ENCODE measurements around the gene COL11A2. TPM values are rescaled to one million over a fixed set of nuclear protein-coding genes. Genes with fewer than 3 reads are reported as not detected.
A peak's percentile ranks its signal among the peaks of the same experiment; 100 is the strongest.

Gene COL11A2
- total and polyA plus RNA-seq, 2 experiments from 2014 or later: 1.6 to 2.7 TPM

DNA sequence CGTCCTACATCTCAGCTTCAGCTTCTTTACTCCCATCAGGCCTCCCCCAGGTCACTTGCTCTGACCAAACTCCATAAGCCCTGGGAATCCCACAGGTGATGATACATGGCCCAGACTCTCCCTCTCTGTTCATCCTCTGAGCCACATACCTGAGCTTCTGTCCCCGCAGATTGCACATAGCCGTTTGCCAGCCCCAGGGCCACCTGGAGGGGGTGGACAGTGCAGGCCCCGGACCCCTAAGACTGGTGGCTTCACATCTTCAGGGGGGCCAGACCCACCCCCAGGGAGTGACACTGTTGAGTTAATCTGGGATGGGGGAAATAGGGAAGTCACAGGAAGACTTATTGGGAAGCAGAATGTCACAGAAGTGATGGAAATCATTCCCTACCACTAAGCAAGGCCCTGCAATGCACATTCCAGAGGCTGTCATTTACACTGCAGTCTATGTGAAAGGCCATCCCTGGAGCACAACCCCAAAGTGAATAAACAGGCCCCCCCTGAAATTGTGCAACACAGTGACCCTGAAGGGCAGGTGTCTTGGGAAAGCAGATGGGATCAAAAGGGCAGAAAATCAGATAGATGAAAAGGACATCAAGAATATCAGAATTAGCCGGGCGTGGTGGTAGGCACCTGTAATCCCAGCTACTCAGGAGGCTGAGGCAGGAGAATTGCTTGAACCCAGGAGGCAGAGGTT lies 6.0 kb upstream of the COL11A2 start:
- no peak overlapping the region for H3K27ac ChIP-seq (ENCODE audit: low read depth)
- 0 out of 2 replicates have a peak overlapping the region, but pooled peaks have one; percentile 17 for H3K4me2 ChIP-seq
- ATAC-seq (no peak), DNase-seq (ENCODE audit: low spot score) (no peak)
- H3K9me3 Mint-ChIP-seq: no peaks in the 10 kb centered on the region; the same call in 2 of the 3 replicates
- peaks cover 30% of the 10 kb centered on the region for H3F3A ChIP-seq (replicated peaks; ENCODE audit: low read depth)
- no peak overlapping the region for H3K27ac Mint-ChIP-seq
- peaks cover 20% of the 10 kb centered on the region for H3K27me3 Mint-ChIP-seq (ENCODE audit: insufficient read depth, low read depth, poor library complexity)
- H3K4me3 Mint-ChIP-seq: peak overlapping the region; percentile 100
- peaks cover 11% of the 10 kb centered on the region; the same call in 1 of the 2 replicates for H3K36me3 ChIP-seq (ENCODE audit: insufficient read depth)
- peaks cover 12% of the 10 kb centered on the region for H3K4me1 ChIP-seq (ENCODE audit: insufficient read depth)
- H3K79me2 ChIP-seq (replicated peaks; ENCODE audit: insufficient read depth): peaks cover 23% of the 10 kb centered on the region
- peaks cover 22% of the 10 kb centered on the region for H4K20me1 ChIP-seq (replicated peaks; ENCODE audit: insufficient read depth)
- no peaks in the 10 kb centered on the region for H3K27me3 ChIP-seq (ENCODE audit: insufficient read depth)
- no peaks in the 10 kb centered on the region for H3K9me2 ChIP-seq (ENCODE audit: insufficient read depth)
- peaks cover 48% of the 10 kb centered on the region for H3K4me1 Mint-ChIP-seq
- TF ChIP-seq CTCF (conservative IDR thresholded peaks at IDR 0.05; ENCODE audit: low read depth in 2 of 2): no peak
- H3K4me3 ChIP-seq: no peak overlapping the region
- H2AFZ ChIP-seq: no peak overlapping the region
- H3K36me3 Mint-ChIP-seq (ENCODE audit: low read depth): peaks cover 39% of the 10 kb centered on the region

- DNase-seq (ENCODE audit: low spot score): peak; percentile 90
- Mint-ChIP-seq H3K27me3 (ENCODE audit: insufficient read depth, low read depth, poor library complexity) (peaks cover 21% of the 10 kb centered on the region), H3K4me1 (peaks cover 40% of the 10 kb centered on the region), H3K9me3 (no peaks in the 10 kb centered on the region; the same call in 2 of the 3 replicates), H3K4me3 (peak overlapping the region; percentile 100), H3K36me3 (ENCODE audit: low read depth) (peaks cover 32% of the 10 kb centered on the region), H3K27ac (no peak overlapping the region; the same call in 1 of the 2 replicates)
- Histone ChIP-seq H3F3A (replicated peaks; ENCODE audit: low read depth) (peaks cover 22% of the 10 kb centered on the region), H3K27me3 (ENCODE audit: insufficient read depth) (peaks cover 5% of the 10 kb centered on the region), H4K20me1 (replicated peaks; ENCODE audit: insufficient read depth) (peaks cover 16% of the 10 kb centered on the region), H3K79me2 (replicated peaks; ENCODE audit: insufficient read depth) (peaks cover 23% of the 10 kb centered on the region), H3K27ac (ENCODE audit: low read depth) (no peak overlapping the region), H3K9me2 (ENCODE audit: insufficient read depth) (no peaks in the 10 kb centered on the region), H3K36me3 (ENCODE audit: insufficient read depth) (peaks cover 4% of the 10 kb centered on the region; the same call in 1 of the 2 replicates), H2AFZ (no peak overlapping the region), H3K4me3 (no peak overlapping the region), H3K4me2 (0 out of 2 replicates have a peak overlapping the region, but pooled peaks have one; percentile 17), H3K4me1 (ENCODE audit: insufficient read depth) (peaks cover 12% of the 10 kb centered on the region)
- TF ChIP-seq EZH2 (IDR thresholded peaks at IDR 0.05; ENCODE audit: low read depth, unreplicated experiment) (no peak), CTCF (conservative IDR thresholded peaks at IDR 0.05; ENCODE audit: low read depth in 2 of 2) (peak; percentile 71 to 92)
- ATAC-seq: peak; percentile 65
Observed at GRCh38 chr6:33197431-33198048, 5.3 kb upstream of the COL11A2 start.

Data from GM23338 (cell line).